ENCODE results near the gene PIK3CB. TPM values are rescaled to one million over a fixed set of nuclear protein-coding genes. Genes with fewer than 3 reads are reported as not detected.

The PIK3CB gene
- total RNA-seq, 1 experiment from 2014 or later: 73.9 TPM

- intact Hi-C loops (cut with micrococcal nuclease; ENCODE audit: unreplicated experiment) (no loop called here), in situ Hi-C loops (cut with HindIII; ENCODE audit: low pct_unique_long_range_greater_than_20kb, low sequenced_read_pairs) (no loop called here)
- peaks cover 16% of the 10 kb centered on the region; the same call in 1 of the 2 replicates for H3K9me3 ChIP-seq (ENCODE audit: control insufficient read depth, insufficient read depth, low read depth, low read length)
- CTCF ChIA-PET: interaction anchor here (0.5 to 0.6 kb wide), 2 partner anchors 68 to 148 kb away, joined by 3 to 4 read pairs; no protein-coding TSS in a partner anchor
- DNase-seq (ENCODE audit: low read depth, low spot score) (no peak), ATAC-seq (no peak)
- TF ChIP-seq, protein P1, sequence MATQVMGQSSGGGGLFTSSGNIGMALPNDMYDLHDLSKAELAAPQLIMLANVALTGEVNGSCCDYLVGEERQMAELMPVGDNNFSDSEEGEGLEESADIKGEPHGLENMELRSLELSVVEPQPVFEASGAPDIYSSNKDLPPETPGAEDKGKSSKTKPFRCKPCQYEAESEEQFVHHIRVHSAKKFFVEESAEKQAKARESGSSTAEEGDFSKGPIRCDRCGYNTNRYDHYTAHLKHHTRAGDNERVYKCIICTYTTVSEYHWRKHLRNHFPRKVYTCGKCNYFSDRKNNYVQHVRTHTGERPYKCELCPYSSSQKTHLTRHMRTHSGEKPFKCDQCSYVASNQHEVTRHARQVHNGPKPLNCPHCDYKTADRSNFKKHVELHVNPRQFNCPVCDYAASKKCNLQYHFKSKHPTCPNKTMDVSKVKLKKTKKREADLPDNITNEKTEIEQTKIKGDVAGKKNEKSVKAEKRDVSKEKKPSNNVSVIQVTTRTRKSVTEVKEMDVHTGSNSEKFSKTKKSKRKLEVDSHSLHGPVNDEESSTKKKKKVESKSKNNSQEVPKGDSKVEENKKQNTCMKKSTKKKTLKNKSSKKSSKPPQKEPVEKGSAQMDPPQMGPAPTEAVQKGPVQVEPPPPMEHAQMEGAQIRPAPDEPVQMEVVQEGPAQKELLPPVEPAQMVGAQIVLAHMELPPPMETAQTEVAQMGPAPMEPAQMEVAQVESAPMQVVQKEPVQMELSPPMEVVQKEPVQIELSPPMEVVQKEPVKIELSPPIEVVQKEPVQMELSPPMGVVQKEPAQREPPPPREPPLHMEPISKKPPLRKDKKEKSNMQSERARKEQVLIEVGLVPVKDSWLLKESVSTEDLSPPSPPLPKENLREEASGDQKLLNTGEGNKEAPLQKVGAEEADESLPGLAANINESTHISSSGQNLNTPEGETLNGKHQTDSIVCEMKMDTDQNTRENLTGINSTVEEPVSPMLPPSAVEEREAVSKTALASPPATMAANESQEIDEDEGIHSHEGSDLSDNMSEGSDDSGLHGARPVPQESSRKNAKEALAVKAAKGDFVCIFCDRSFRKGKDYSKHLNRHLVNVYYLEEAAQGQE (IDR thresholded peaks at IDR 0.05; ENCODE audit: insufficient read depth in 1 of 2, low read depth in 2 of 2, low read length in 1 of 2): no peak
- TF ChIP-seq TCF7L2 (IDR thresholded peaks at IDR 0.05; ENCODE audit: low read depth, low read length) (no peak), SIN3A (IDR thresholded peaks at IDR 0.05; ENCODE audit: borderline replicate concordance, insufficient read depth, low read depth, low read length) (no peak), POLR2AphosphoS5 (IDR thresholded peaks at IDR 0.05; ENCODE audit: low read depth, low read length) (no peak)
- TF ChIP-seq, protein P2, sequence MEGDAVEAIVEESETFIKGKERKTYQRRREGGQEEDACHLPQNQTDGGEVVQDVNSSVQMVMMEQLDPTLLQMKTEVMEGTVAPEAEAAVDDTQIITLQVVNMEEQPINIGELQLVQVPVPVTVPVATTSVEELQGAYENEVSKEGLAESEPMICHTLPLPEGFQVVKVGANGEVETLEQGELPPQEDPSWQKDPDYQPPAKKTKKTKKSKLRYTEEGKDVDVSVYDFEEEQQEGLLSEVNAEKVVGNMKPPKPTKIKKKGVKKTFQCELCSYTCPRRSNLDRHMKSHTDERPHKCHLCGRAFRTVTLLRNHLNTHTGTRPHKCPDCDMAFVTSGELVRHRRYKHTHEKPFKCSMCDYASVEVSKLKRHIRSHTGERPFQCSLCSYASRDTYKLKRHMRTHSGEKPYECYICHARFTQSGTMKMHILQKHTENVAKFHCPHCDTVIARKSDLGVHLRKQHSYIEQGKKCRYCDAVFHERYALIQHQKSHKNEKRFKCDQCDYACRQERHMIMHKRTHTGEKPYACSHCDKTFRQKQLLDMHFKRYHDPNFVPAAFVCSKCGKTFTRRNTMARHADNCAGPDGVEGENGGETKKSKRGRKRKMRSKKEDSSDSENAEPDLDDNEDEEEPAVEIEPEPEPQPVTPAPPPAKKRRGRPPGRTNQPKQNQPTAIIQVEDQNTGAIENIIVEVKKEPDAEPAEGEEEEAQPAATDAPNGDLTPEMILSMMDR (IDR thresholded peaks at IDR 0.05): no peak
- no peak overlapping the region for H3K4me3 ChIP-seq (ENCODE audit: low read depth in 2 of 2, low read length in 2 of 2)
- POLR2A ChIA-PET: no interaction called here
- H3K27me3 ChIP-seq (ENCODE audit: control insufficient read depth, insufficient read depth, low read length): no peaks in the 10 kb centered on the region
- BruUV-seq (replicated peaks): no TSS peak
- no peaks in the 10 kb centered on the region for H3K4me1 ChIP-seq (ENCODE audit: control insufficient read depth, insufficient read depth, low read length)
- H3K27ac ChIP-seq (ENCODE audit: low read length): no peak overlapping the region
- no peaks in the 10 kb centered on the region for H3K36me3 ChIP-seq (ENCODE audit: control insufficient read depth, insufficient read depth, low read length)
Measured at GRCh38 chr3:138767498-138768104, 67.1 kb downstream of the PIK3CB start.

- in situ Hi-C loops (cut with HindIII; ENCODE audit: low pct_unique_long_range_greater_than_20kb, low sequenced_read_pairs) (no loop called here), intact Hi-C loops (cut with micrococcal nuclease; ENCODE audit: unreplicated experiment) (no loop called here)
- Histone ChIP-seq H3K4me1 (ENCODE audit: control insufficient read depth, insufficient read depth, low read length) (no peaks in the 10 kb centered on the region), H3K36me3 (ENCODE audit: control insufficient read depth, insufficient read depth, low read length) (no peaks in the 10 kb centered on the region; the same call in 1 of the 2 replicates), H3K27me3 (ENCODE audit: control insufficient read depth, insufficient read depth, low read length) (no peaks in the 10 kb centered on the region), H3K9me3 (ENCODE audit: control insufficient read depth, insufficient read depth, low read depth, low read length) (no peaks in the 10 kb centered on the region), H3K4me3 (ENCODE audit: low read depth in 2 of 2, low read length in 2 of 2) (no peak overlapping the region), H3K27ac (ENCODE audit: low read length) (no peak overlapping the region)
- ATAC-seq: no peak
- no TSS peak for BruUV-seq (replicated peaks)
- TF ChIP-seq, protein P2 (IDR thresholded peaks at IDR 0.05): no peak
- TF ChIP-seq TCF7L2 (IDR thresholded peaks at IDR 0.05; ENCODE audit: low read depth, low read length): no peak
- no peak for TF ChIP-seq POLR2AphosphoS5 (IDR thresholded peaks at IDR 0.05; ENCODE audit: low read depth, low read length)
- TF ChIP-seq, protein P1 (IDR thresholded peaks at IDR 0.05; ENCODE audit: insufficient read depth in 1 of 2, low read depth in 2 of 2, low read length in 1 of 2): no peak
- no peak for TF ChIP-seq SIN3A (IDR thresholded peaks at IDR 0.05; ENCODE audit: borderline replicate concordance, insufficient read depth, low read depth, low read length)
- no peak for DNase-seq (ENCODE audit: low read depth, low spot score)
- POLR2A ChIA-PET: no interaction called here
- CTCF ChIA-PET: no interaction called here
Measured at GRCh38 chr3:138761002-138761401, 73.7 kb downstream of the PIK3CB start.
